Activated CD4-positive, alpha-beta T cell treated with anti-CD3 and anti-CD28 coated beads, Interleukin-2, amount 10 ng/mL, durations not matched to agents 7 days and 5 days (primary cell): ENCODE measurements around the gene TMC6. TPM values are rescaled to one million over a fixed set of nuclear protein-coding genes. Genes with fewer than 3 reads are reported as not detected.
A peak's percentile ranks its signal among the peaks of the same experiment; 100 is the strongest.

ENCODE experiments used
- CTCF ChIA-PET: fragments of 350-600 bp; sonication (Branson Sonifier 250); formaldehyde crosslinking; loops from one replicate; lab custom pipeline; 2021; ENCODE audit warnings: antibody characterized with exemption; lab: Charles Lee
- POLR2A ChIA-PET: fragments of 350-600 bp; sonication (Branson Sonifier 250); formaldehyde crosslinking; loops from one replicate; lab custom pipeline; 2021; ENCODE audit warnings: antibody characterized with exemption; lab: Charles Lee
- DNase-seq: peaks from one replicate; pipeline ENCODE4 v3.0.0-alpha.2; 2020
- H3K27ac Mint-ChIP-seq: one replicate; pipeline ENCODE4 v1.8.0; 2021; ENCODE audit warnings: mild to moderate bottlenecking, moderate library complexity, mixed read lengths
- H3K27me3 Mint-ChIP-seq: one replicate; pipeline ENCODE4 v1.8.0; 2021; ENCODE audit warnings: mixed read lengths
- H3K36me3 Mint-ChIP-seq: one replicate; pipeline ENCODE4 v1.8.0; 2021; ENCODE audit warnings: low read depth, mixed read lengths
- H3K4me1 Mint-ChIP-seq: one replicate; pipeline ENCODE4 v1.8.0; 2021; ENCODE audit warnings: mixed read lengths
- H3K4me3 Mint-ChIP-seq: one replicate; pipeline ENCODE4 v1.8.0; 2021; ENCODE audit warnings: mild to moderate bottlenecking, moderate library complexity, mixed read lengths
- H3K9me3 Mint-ChIP-seq: one replicate; pipeline ENCODE4 v1.8.0; 2021; ENCODE audit warnings: mixed read lengths
- total RNA-seq, 2 experiments: library from RNA; stranded (reverse); gene quantifications; one replicate each; pipeline ENCODE4 v1.2.3, GENCODE V29; 2021

The TMC6 gene
- total RNA-seq, 2 experiments from 2014 or later: 414 to 438 TPM

DNA sequence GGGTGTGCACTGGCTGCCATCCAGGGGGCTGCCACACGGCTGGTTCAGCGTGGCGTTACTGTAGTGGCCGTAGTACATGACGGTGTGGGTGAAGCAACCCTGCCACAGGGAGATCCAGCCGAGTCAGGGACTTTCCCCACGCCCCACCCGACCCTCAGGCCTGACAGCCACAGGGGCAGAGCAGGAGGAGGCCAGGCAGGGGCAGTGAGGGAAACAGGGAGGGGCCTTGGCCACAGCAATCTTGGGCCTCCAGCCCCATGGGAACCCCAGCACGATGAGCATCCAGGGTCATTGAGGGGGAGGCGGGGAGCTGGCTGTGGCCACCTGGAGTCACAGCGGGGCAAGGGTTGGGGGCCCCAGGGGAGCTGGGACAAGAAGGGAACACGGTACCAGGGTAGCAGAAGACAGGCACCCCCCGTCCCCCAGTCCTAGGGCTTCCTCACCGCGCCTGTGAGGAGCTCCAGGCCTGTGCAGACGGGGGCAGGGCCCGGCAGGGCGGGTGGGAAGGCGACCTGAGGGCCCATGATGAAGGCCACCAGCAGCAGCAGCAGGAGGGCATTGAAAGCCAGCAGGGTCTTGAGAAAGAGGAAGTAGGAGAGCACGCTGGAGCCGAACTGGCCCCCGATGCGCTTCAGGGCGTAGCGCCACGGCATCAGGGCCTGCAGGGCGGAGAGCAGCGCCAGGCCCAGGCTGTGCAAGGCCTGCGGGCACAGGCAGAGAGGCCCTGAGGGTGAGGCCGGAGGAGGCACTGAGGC, 4.3 kb downstream of the TMC6 start:
- Mint-ChIP-seq H3K36me3 (peaks cover 60% of the 10 kb centered on the region), H3K4me3 (peak overlapping the region; percentile 53), H3K27ac (no peak overlapping the region), H3K27me3 (no peaks in the 10 kb centered on the region), H3K4me1 (peaks cover 64% of the 10 kb centered on the region), H3K9me3 (no peaks in the 10 kb centered on the region)
- ChIA-PET CTCF (interaction anchor here (0.8 to 10.2 kb wide), 4 partner anchors 11 to 39 kb away, joined by 3 to 118 read pairs (median 4); no protein-coding TSS in a partner anchor), POLR2A (interaction anchor here (1.0 kb wide), 1 partner anchor 15 kb away, joined by 4 read pairs; no protein-coding TSS in a partner anchor)
- no peak for DNase-seq

DNA sequence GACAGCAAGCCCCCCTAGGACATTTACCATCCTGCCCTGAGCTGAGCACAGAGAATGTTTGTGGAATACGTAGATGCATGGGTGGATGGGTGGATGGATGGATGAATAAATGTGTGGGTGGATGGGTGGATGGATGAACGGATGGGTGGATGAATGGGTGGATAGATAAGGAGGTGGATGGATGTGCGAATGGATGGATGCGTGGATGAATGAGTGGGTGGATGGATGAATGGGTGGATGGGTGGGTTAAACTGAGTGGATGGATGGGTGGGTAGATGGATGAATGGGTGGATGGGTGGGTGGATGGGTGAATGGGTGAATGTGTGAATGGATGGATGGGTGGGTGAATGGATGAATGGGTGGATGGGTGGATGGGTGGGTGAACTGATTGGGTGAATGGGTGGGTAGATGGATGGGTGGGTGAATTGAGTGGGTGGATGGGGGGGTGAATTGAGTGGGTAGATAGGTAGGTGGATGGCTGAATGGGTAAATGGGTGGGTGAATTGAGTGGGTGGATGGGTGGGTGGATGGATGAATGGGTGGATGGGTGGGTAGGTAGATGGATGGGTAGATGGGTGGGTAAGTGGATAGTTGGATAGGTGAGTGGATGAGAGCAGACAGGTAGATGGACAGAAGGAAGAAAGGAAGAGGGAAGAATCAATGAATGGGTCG, 5.2 kb downstream of the TMC6 start:
- Mint-ChIP-seq H3K27me3 (no peaks in the 10 kb centered on the region), H3K4me1 (peaks cover 60% of the 10 kb centered on the region), H3K4me3 (peak overlapping the region; percentile 66), H3K9me3 (no peaks in the 10 kb centered on the region), H3K36me3 (peaks cover 65% of the 10 kb centered on the region), H3K27ac (peak overlapping the region; percentile 78)
- ChIA-PET POLR2A (interaction anchor here (0.7 kb wide), 1 partner anchor 17 kb away, joined by 3 read pairs; no protein-coding TSS in a partner anchor), CTCF (interaction anchor here (2.0 to 10.2 kb wide), 2 partner anchors 10 to 13 kb away, joined by 5 to 118 read pairs; no protein-coding TSS in a partner anchor)
- no peak for DNase-seq

DNA sequence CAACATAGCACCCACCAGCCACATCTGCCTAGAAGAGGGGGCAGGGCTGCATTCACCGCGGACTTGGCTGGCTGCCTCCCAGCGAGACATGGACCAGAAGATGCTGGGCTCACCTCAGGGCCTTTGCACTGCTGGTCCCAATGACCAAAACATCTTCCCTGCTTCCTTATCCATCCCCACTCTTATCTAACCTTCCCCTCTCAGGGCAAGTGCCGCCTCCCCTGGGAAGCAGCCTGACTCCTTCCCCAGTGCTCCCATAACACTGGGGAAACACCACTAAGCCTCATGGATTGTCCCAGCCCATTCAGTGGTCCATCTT, 5.7 kb downstream of the TMC6 start:
- no peaks in the 10 kb centered on the region for H3K27me3 Mint-ChIP-seq
- no peak for DNase-seq
- H3K36me3 Mint-ChIP-seq: peaks cover 68% of the 10 kb centered on the region
- H3K27ac Mint-ChIP-seq: peak overlapping the region; percentile 78
- H3K4me1 Mint-ChIP-seq: peaks cover 63% of the 10 kb centered on the region
- no peaks in the 10 kb centered on the region for H3K9me3 Mint-ChIP-seq
- POLR2A ChIA-PET: no interaction called here
- peak overlapping the region; percentile 66 for H3K4me3 Mint-ChIP-seq
- CTCF ChIA-PET: interaction anchor here (0.9 to 10.2 kb wide), 3 partner anchors 8 to 53 kb away, joined by 3 to 118 read pairs (median 7); partner anchors contain the start of gene TMC8

DNA sequence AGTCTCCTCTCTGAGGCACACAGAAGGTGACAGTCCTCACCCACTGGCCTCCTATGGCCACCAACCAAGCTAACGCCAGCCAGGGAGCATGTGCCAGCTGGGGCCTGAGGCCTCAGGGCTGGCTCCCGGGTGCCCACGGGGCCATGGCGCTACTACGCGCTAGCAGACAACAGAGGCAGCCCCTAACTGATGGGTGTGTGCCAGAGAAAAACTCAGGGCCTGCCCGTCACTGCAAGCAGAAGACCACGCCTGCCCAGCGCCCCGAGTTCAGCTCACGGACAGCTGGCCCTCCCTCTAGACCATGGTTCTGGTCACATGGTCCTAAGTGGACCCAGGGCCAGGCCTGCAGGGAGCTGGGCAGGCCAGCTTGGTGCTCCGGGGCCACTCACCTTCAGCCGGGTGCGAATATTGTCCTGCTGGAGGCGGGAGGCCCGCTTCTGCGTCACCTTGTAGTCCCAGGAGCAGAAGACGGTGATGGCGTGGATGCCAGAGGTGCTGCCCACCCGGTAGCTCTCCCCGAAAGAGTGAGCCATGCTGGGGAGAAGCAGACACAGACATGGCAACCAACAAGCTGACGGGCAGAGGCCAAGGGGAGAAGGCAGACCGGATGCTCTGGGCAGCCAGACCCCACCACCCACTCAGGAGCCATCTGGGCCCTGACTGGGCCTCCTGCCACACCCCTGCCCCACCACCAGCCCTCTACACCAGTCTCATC, 6.2 kb downstream of the TMC6 start:
- Mint-ChIP-seq H3K36me3 (peaks cover 66% of the 10 kb centered on the region), H3K27ac (peak overlapping the region; percentile 78), H3K4me3 (peak overlapping the region; percentile 66), H3K9me3 (no peaks in the 10 kb centered on the region), H3K4me1 (peaks cover 68% of the 10 kb centered on the region), H3K27me3 (no peaks in the 10 kb centered on the region)
- ChIA-PET POLR2A (interaction anchor here (1.0 kb wide), 1 partner anchor 11 kb away, joined by 4 read pairs; no protein-coding TSS in a partner anchor), CTCF (interaction anchor here (0.9 to 10.2 kb wide), 5 partner anchors 8 to 91 kb away, joined by 3 to 118 read pairs (median 4); partner anchors contain the start of genes BIRC5 and TMC8)
- DNase-seq: no peak

DNA sequence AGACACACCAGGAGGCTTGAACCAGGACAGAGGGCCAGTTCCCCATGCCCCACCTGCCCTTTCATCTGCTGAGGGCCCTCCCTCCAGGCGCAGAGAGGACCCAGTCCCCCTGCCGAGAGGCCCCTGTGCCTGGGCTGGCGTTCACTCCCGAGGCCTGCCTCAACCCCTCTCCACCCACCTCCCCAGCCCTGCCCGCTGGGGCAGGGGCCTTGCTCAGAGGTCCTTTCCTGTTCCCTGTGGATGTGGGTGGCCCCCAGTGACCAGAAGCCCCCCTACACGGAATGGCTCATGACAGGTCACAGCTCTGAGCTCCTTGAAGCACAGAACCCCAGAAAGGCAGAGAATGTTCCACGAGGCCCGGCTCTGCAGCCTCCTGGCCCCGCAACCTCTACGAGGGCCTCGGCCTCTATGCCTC, 6.7 kb downstream of the TMC6 start:
- H3K36me3 Mint-ChIP-seq: peaks cover 64% of the 10 kb centered on the region

DNA sequence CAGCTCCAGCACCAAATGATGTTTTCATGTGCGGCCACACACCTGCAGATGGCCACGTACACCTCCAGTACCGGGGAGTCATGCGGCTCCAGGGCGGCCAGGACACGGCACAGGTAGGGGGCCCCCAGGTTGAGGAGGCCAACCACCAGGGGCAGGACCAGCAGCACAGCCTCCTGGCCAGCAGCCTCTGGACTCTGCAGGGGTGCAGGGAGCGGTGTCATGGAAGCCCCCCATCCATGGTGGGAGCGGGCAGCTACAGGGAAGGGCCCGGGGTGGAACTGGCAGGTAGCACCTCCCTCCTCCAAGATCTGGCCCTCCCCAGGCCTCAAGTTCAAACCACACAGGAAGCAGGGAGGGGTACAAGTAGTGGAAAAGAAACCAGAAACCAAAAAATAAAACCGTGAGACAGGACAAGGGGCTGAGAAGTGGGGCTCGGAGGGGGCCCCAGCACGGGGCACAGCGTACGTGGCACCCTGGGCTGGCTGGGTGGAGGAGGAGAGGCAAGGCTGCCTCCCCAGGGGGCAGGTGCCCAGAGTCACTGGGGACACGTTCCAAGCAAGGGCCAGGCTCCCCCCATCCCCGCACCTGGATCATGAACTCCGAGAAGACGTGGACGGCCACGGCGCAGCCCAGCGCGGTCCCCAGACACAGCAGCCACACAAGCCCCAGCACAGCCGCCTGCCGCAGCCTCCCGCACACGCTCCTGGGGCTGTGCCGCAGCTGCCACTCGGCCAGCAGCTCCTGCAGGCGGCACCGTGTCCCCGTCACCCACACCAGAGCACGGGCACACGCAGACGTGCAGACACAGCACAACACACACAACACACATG, 7.4 kb downstream of the TMC6 start:
- Mint-ChIP-seq H3K27ac (peak overlapping the region; percentile 76), H3K36me3 (peaks cover 65% of the 10 kb centered on the region)
- POLR2A ChIA-PET: interaction anchor here (1.0 to 1.4 kb wide), 2 partner anchors 12 to 19 kb away, joined by 3 to 4 read pairs; no protein-coding TSS in a partner anchor

More for the DNA sequence above, 6.7 kb downstream of the TMC6 start:
- DNase-seq: no peak
- no peaks in the 10 kb centered on the region for H3K27me3 Mint-ChIP-seq
- H3K4me1 Mint-ChIP-seq: peaks cover 69% of the 10 kb centered on the region
- no peaks in the 10 kb centered on the region for H3K9me3 Mint-ChIP-seq
- CTCF ChIA-PET: interaction anchor here (0.9 to 10.2 kb wide), 5 partner anchors 9 to 92 kb away, joined by 3 to 118 read pairs (median 4); partner anchors contain the start of genes BIRC5 and TMC8
- H3K4me3 Mint-ChIP-seq: peak overlapping the region; percentile 66
- peak overlapping the region; percentile 76 for H3K27ac Mint-ChIP-seq
- POLR2A ChIA-PET: interaction anchor here (1.0 to 1.4 kb wide), 2 partner anchors 12 to 18 kb away, joined by 3 to 4 read pairs; no protein-coding TSS in a partner anchor

DNA sequence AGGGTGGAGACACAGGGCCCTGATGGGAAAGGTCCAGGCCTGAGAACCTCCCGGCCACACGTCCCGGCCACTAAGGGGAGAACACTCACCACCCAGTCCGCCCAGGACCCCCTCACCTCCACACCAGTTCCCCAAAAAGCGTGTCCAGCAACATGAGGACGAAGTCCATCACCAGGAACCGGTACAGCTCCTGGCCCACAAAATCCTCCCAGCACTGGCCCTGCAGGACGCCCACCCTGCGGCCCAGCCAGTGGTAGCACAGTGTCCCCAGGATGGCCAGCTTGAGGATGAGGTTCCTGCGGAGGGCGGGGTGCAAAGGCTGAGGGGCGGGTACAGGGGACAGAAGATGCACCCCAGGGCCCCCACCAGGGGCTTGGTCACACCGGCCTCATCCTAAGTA, 8.0 kb downstream of the TMC6 start:
- Mint-ChIP-seq H3K27ac (peak overlapping the region; percentile 75), H3K4me1 (peaks cover 65% of the 10 kb centered on the region), H3K27me3 (no peaks in the 10 kb centered on the region), H3K9me3 (no peaks in the 10 kb centered on the region), H3K36me3 (peaks cover 66% of the 10 kb centered on the region), H3K4me3 (peak overlapping the region; percentile 66)
- ChIA-PET CTCF (interaction anchor here (1.2 to 10.2 kb wide), 3 partner anchors 8 to 62 kb away, joined by 3 to 118 read pairs (median 3); no protein-coding TSS in a partner anchor), POLR2A (interaction anchor here (1.4 kb wide), 1 partner anchor 20 kb away, joined by 3 read pairs; no protein-coding TSS in a partner anchor)
- no peak for DNase-seq

More for the DNA sequence above, 7.4 kb downstream of the TMC6 start:
- peak; percentile 84 for DNase-seq
- H3K4me3 Mint-ChIP-seq: peak overlapping the region; percentile 66
- H3K9me3 Mint-ChIP-seq: no peaks in the 10 kb centered on the region
- H3K4me1 Mint-ChIP-seq: peaks cover 68% of the 10 kb centered on the region
- no peaks in the 10 kb centered on the region for H3K27me3 Mint-ChIP-seq
- CTCF ChIA-PET: interaction anchor here (0.9 to 10.2 kb wide), 6 partner anchors 8 to 92 kb away, joined by 3 to 118 read pairs (median 4); partner anchors contain the start of gene BIRC5

DNA sequence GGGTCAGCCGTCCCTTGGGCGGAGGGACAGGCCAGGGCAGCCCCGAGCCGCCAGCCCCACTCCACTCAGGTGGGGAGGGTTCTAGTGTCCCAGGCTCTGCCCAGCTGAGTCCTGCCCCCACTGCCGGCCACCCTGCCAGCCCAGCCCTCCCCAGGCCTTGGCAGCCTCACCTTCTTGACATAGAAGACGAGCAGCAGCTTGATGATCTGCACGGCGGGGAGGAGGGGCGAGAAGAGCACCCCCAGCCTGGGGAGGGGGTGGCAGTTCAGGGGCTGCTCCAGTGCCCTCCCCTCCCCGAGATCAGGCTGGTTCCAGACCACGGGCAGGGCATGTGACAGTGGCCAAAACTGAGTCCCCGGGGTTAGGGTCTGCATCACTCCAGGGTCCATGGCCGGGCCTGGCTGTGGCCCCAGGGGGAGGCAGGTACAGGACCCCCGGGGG, 9.7 kb downstream of the TMC6 start:
- no peak overlapping the region for H3K27ac Mint-ChIP-seq
- H3K4me3 Mint-ChIP-seq: no peak overlapping the region
- peaks cover 70% of the 10 kb centered on the region for H3K36me3 Mint-ChIP-seq
- no peaks in the 10 kb centered on the region for H3K27me3 Mint-ChIP-seq
- DNase-seq: no peak
- H3K9me3 Mint-ChIP-seq: no peaks in the 10 kb centered on the region
- ChIA-PET POLR2A (no interaction called here), CTCF (interaction anchor here (10.2 kb wide), 1 partner anchor 18 kb away, joined by 118 read pairs; no protein-coding TSS in a partner anchor)
- peaks cover 66% of the 10 kb centered on the region for H3K4me1 Mint-ChIP-seq

DNA sequence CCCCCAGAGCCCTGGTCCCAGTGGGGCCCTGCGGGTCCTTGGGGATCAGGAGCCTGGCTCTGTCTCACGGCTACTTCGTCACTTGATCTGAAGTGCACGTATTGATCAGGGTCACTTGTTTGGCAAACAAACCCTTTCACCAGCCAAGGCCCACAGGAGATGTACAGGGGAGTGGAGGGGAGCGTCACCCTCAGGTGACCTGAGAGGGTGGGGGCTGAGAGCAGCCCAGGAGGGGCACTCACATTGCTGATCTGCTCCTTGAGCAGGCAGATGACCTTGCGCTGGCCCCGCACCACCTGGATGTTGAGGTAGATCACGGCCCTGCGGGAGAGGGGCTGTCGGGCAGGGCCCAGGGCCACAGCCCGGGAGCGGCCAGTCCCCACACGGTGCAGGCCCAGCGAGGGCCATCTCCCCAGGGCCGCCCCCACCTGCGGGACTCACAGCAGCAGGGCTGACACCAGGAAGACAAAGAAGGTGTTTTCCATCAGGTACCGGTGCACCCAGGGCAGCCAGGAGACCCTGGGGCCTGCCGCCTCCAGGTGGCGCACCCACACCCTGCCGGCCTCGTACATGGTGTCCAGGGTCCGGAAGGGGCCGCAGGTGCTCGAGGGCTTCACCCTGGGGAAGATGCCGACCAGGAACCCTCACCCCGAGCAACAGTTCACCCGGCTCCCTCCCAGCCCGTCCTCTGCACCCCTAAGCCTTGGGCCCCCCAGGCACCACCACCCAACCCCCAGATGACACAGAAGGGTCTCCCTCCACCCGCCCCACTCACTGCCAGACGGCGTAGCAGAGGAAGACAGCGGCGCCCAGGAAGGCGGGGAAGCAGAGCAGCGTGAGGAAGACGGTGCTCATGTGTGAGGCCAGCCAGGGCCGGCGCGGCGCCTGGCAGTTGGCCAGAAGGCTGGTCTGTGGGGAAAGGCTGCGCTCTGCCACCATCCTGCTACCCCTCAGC, 11.3 kb downstream of the TMC6 start:
- peaks cover 65% of the 10 kb centered on the region for H3K4me1 Mint-ChIP-seq
- no peak overlapping the region for H3K4me3 Mint-ChIP-seq
- POLR2A ChIA-PET: no interaction called here
- peak overlapping the region; percentile 25 for H3K27ac Mint-ChIP-seq
- H3K27me3 Mint-ChIP-seq: no peaks in the 10 kb centered on the region
- CTCF ChIA-PET: interaction anchor here (0.6 to 1.5 kb wide), 3 partner anchors 10 to 52 kb away, joined by 4 to 7 read pairs (median 5); partner anchors contain the start of gene TMC8
- H3K9me3 Mint-ChIP-seq: no peaks in the 10 kb centered on the region
- peaks cover 68% of the 10 kb centered on the region for H3K36me3 Mint-ChIP-seq
- no peak for DNase-seq

DNA sequence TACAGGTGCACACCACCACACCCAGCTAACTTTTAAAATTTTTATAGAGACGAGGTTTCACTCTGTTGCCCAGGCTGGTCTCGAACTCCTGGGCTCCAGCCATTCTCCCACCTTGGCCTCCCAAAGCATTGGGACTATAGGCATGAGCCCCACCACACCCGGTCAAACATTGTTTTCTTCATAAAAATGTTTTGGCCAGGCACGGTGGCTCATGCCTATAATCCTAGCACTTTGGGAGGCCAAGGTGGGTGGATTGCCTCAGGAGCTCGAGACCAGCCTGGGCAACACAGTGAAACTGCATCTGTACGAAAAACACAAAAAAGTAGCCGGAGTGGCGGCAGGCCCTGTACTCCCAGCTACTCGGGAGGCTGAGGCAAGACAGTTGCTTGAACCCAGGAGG, 12.1 kb downstream of the TMC6 start:
- DNase-seq: no peak
- ChIA-PET CTCF (interaction anchor here (0.6 to 1.5 kb wide), 5 partner anchors 11 to 272 kb away, joined by 3 to 5 read pairs (median 3); partner anchors contain the start of gene TMC8), POLR2A (interaction anchor here (0.6 to 1.3 kb wide), 3 partner anchors 9 to 68 kb away, joined by 3 to 7 read pairs (median 3); no protein-coding TSS in a partner anchor)
- no peak overlapping the region for H3K4me3 Mint-ChIP-seq
- H3K27ac Mint-ChIP-seq: no peak overlapping the region
- no peaks in the 10 kb centered on the region for H3K27me3 Mint-ChIP-seq
- peaks cover 56% of the 10 kb centered on the region for H3K4me1 Mint-ChIP-seq
- peaks cover 60% of the 10 kb centered on the region for H3K36me3 Mint-ChIP-seq
- H3K9me3 Mint-ChIP-seq: no peaks in the 10 kb centered on the region
